Measurements from ENCODE around the gene NSRP1.

- no peak for TF ChIP-seq YY1 (IDR thresholded peaks at IDR 0.05; ENCODE audit: low read depth)
- TF ChIP-seq NFIC (IDR thresholded peaks at IDR 0.05), result no peak
- no peak for TF ChIP-seq TAF1 (IDR thresholded peaks at IDR 0.05; ENCODE audit: low read depth)
Observed at GRCh38 chr17:30217054-30217453, 100.4 kb downstream of the NSRP1 start.

Data from Ishikawa (cell line).